22Rv1 (cell line): ENCODE measurements around the gene IL6ST.
A peak's percentile ranks its signal among the peaks of the same experiment; 100 is the strongest.

Source experiments
- CTCF ChIP-seq: fragments of 450-650 bp; IDR thresholded peaks from 2 replicates; pipeline ENCODE4 v1.5.1; 2017; ENCODE audit warnings: mild to moderate bottlenecking
- ZFX ChIP-seq: fragments of 450-650 bp; IDR thresholded peaks from 2 replicates; pipeline ENCODE4 v1.6.1; 2017; ENCODE audit warnings: antibody characterized with exemption, borderline replicate concordance

- TF ChIP-seq CTCF = peak; percentile 93
- TF ChIP-seq ZFX = no peak
These were observed 58.6 kb downstream of the IL6ST start for GRCh38 chr5:55936100-55936693.
